Caco-2 (cell line): ENCODE measurements around the gene TPRG1. TPM values are rescaled to one million over a fixed set of nuclear protein-coding genes. Genes with fewer than 3 reads are reported as not detected.
A peak's percentile ranks its signal among the peaks of the same experiment; 100 is the strongest.

Experiments
- BruUV-seq: library from RNA; stranded (reverse); fragments of 400-500 nt; replicated peaks from 2 replicates; lab custom pipeline; 2021; lab: Mats Ljungman, UMichigan
- CTCF ChIA-PET: fragments of 300-600 bp; sonication (Branson Sonifier 250); formaldehyde crosslinking; loops from one replicate; lab custom pipeline; 2022; ENCODE audit warnings: antibody characterized with exemption; lab: Charles Lee
- POLR2A ChIA-PET: fragments of 300-600 bp; sonication (Branson Sonifier 250); formaldehyde crosslinking; loops from one replicate; lab custom pipeline; 2022; ENCODE audit warnings: antibody characterized with exemption; lab: Charles Lee
- DNase-seq, 2 experiments: peaks; one replicate each; pipeline versions ENCODE4 v3.0.0 to v3.0.0-alpha.2; 2020 to 2022
- H3K27me3 ChIP-seq: replicated peaks from 2 replicates; pipeline ENCODE4 v1.6.0; 2011; ENCODE audit warnings: low read length; ENCODE audit not compliant: control insufficient read depth, insufficient read depth
- H3K36me3 ChIP-seq: 2 replicates; pipeline ENCODE4 v1.5.1; 2011; ENCODE audit warnings: low read length; ENCODE audit not compliant: control insufficient read depth, insufficient read depth
- H3K4me1 ChIP-seq: fragments of 250-450 bp; sonication (Bioruptor Pico); 2 replicates; pipeline ENCODE4 v1.5.1; 2020; ENCODE audit warnings: mild to moderate bottlenecking
- H3K4me3 ChIP-seq: 2 replicates; pipeline ENCODE4 v1.5.1; 2011; ENCODE audit warnings: low read depth, mild to moderate bottlenecking, control low read depth, low read length
- H3K9me3 ChIP-seq: fragments of 250-450 bp; sonication (Bioruptor Pico); 2 replicates; pipeline ENCODE4 v1.5.1; 2020; ENCODE audit warnings: mild to moderate bottlenecking, moderate library complexity
- H3K27ac Mint-ChIP-seq: one replicate; pipeline ENCODE4 v1.8.0; 2022; ENCODE audit warnings: mixed read lengths; ENCODE audit not compliant: unreplicated experiment
- H3K27me3 Mint-ChIP-seq: one replicate; pipeline ENCODE4 v1.8.0; 2022; ENCODE audit warnings: mixed read lengths; ENCODE audit not compliant: insufficient read depth, unreplicated experiment
- H3K36me3 Mint-ChIP-seq: one replicate; pipeline ENCODE4 v1.8.0; 2022; ENCODE audit warnings: mild to moderate bottlenecking, mixed read lengths; ENCODE audit not compliant: insufficient read depth, unreplicated experiment
- H3K4me1 Mint-ChIP-seq: one replicate; pipeline ENCODE4 v1.8.0; 2022; ENCODE audit warnings: low read depth, mixed read lengths; ENCODE audit not compliant: unreplicated experiment
- H3K4me3 Mint-ChIP-seq: one replicate; pipeline ENCODE4 v1.8.0; 2022; ENCODE audit warnings: mild to moderate bottlenecking, moderate library complexity, mixed read lengths; ENCODE audit not compliant: unreplicated experiment
- H3K9me3 Mint-ChIP-seq: one replicate; pipeline ENCODE4 v1.8.0; 2022; ENCODE audit warnings: mixed read lengths; ENCODE audit not compliant: unreplicated experiment
- intact Hi-C: fragments of 100-400 bp; cut with micrococcal nuclease; formaldehyde crosslinking; loops from one replicate; pipeline ENCODE4 v1.10.0; 2022; ENCODE audit not compliant: unreplicated experiment
- total RNA-seq: library from RNA; stranded (reverse); gene quantifications from 2 replicates; pipeline ENCODE4 v1.2.3, GENCODE V29; 2022
- TF ChIP-seq, protein P1 (sequence below), 2 experiments: fragments of 200-600 bp in 1 of 2; IDR thresholded peaks; 1 replicate in 1 of 2; 2 replicates in 1 of 2; pipeline versions ENCODE4 v1.5.1 to v1.8.0; 2011 to 2022; ENCODE audit warnings: antibody characterized with exemption in 1 of 2, control low read depth in 1 of 2, inconsistent platforms in 1 of 2, low read depth in 1 of 2, low read length in 1 of 2, mild to moderate bottlenecking in 1 of 2, moderate library complexity in 1 of 2; ENCODE audit not compliant: insufficient read depth in 1 of 2, severe bottlenecking in 1 of 2, unreplicated experiment in 1 of 2

The TPRG1 gene
- total RNA-seq, 1 experiment from 2014 or later = 1.5 TPM

DNA sequence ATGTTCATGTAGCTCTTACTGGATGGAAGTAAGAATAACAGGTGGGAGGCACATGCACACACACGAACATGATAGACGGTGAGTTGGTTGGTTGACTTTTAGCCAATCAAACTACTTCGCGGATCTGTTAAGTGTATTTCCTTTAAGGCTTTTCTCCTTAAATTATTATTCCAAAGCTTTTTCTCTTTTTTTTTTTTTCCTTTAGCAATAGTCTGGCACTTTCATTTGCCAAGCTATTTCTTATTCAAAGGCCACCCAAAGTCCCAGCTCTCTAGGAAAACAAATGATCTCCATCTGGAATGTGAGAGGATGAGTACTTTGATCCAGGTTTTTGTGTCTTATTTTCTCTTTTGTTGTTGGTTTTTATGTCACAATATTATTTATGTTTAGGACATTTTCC, 141.1 kb downstream of the TPRG1 start:
- H3K4me3 Mint-ChIP-seq = no peak overlapping the region
- intact Hi-C loops = no loop called here
- H3K36me3 Mint-ChIP-seq = no peaks in the 10 kb centered on the region
- no peaks in the 10 kb centered on the region for H3K36me3 ChIP-seq
- no peaks in the 10 kb centered on the region for H3K27me3 Mint-ChIP-seq
- ChIA-PET CTCF (no interaction called here), POLR2A (no interaction called here)
- H3K4me1 ChIP-seq = peaks cover 20% of the 10 kb centered on the region; the same call in 1 of the 2 replicates
- BruUV-seq = no TSS peak
- TF ChIP-seq, protein P1, sequence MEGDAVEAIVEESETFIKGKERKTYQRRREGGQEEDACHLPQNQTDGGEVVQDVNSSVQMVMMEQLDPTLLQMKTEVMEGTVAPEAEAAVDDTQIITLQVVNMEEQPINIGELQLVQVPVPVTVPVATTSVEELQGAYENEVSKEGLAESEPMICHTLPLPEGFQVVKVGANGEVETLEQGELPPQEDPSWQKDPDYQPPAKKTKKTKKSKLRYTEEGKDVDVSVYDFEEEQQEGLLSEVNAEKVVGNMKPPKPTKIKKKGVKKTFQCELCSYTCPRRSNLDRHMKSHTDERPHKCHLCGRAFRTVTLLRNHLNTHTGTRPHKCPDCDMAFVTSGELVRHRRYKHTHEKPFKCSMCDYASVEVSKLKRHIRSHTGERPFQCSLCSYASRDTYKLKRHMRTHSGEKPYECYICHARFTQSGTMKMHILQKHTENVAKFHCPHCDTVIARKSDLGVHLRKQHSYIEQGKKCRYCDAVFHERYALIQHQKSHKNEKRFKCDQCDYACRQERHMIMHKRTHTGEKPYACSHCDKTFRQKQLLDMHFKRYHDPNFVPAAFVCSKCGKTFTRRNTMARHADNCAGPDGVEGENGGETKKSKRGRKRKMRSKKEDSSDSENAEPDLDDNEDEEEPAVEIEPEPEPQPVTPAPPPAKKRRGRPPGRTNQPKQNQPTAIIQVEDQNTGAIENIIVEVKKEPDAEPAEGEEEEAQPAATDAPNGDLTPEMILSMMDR (IDR thresholded peaks at IDR 0.05; ENCODE audit: insufficient read depth in 1 of 2, low read depth in 1 of 2, low read length in 1 of 2, severe bottlenecking in 1 of 2, unreplicated experiment in 1 of 2) = no peak
- H3K27ac Mint-ChIP-seq = no peak overlapping the region
- H3K4me1 Mint-ChIP-seq = peaks cover 19% of the 10 kb centered on the region
- no peaks in the 10 kb centered on the region for H3K27me3 ChIP-seq
- H3K4me3 ChIP-seq = no peak overlapping the region
- DNase-seq = no peak
- no peaks in the 10 kb centered on the region for H3K9me3 Mint-ChIP-seq
- no peaks in the 10 kb centered on the region for H3K9me3 ChIP-seq

DNA sequence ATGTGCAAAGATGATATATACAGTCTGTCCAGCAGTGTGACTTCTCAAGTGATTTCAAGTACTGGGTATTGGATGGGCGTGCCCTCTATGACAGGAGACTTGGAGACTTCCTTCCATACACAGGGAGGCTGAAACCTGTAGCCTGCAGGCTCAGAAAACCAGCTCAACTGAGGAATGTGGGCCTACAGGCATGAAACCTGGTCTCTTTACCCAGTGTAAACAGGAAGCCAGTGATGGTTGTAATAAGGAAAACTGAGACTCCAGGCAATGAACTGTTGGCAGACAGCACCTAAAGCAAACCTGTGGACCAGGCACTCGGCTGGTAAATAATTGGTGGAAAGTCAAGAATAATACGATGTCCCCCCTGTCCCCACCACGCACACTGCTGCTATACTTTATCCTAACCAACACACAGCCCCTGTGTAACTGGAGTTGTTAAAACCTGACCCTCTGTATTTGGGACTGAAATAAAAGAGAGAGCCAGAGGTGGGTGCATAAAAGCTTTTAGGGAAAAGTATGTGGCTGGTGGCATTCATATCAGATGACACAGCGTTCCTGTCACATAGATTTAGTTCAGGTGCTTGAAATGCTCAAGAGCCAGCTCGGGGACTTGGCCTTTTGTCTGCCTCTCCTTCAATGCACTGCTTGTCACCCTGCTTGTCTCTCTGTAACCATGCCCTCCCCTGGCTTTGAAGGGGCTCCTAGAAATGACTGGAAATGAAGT, 144.7 kb downstream of the TPRG1 start:
- no TSS peak for BruUV-seq
- ChIA-PET POLR2A (no interaction called here), CTCF (interaction anchor here (1.4 kb wide), 1 partner anchor 12 kb away, joined by 3 read pairs; no protein-coding TSS in a partner anchor)
- Mint-ChIP-seq H3K4me3 (no peak overlapping the region), H3K27me3 (no peaks in the 10 kb centered on the region), H3K9me3 (no peaks in the 10 kb centered on the region), H3K27ac (peak overlapping the region; percentile 87), H3K4me1 (peaks cover 11% of the 10 kb centered on the region), H3K36me3 (no peaks in the 10 kb centered on the region)
- H3K36me3 ChIP-seq = no peaks in the 10 kb centered on the region
- no peaks in the 10 kb centered on the region for H3K9me3 ChIP-seq
- intact Hi-C loops = loop anchor here (1.0 to 2.0 kb wide), 3 partner anchors 8 to 38 kb away; no protein-coding TSS in a partner anchor
- H3K4me1 ChIP-seq = peaks cover 20% of the 10 kb centered on the region; the same call in 1 of the 2 replicates
- TF ChIP-seq, protein P1 (IDR thresholded peaks at IDR 0.05; ENCODE audit: insufficient read depth in 1 of 2, low read depth in 1 of 2, low read length in 1 of 2, severe bottlenecking in 1 of 2, unreplicated experiment in 1 of 2) = no peak
- H3K4me3 ChIP-seq = no peak overlapping the region
- H3K27me3 ChIP-seq = no peaks in the 10 kb centered on the region
- DNase-seq = peak; percentile 80 to 84

DNA sequence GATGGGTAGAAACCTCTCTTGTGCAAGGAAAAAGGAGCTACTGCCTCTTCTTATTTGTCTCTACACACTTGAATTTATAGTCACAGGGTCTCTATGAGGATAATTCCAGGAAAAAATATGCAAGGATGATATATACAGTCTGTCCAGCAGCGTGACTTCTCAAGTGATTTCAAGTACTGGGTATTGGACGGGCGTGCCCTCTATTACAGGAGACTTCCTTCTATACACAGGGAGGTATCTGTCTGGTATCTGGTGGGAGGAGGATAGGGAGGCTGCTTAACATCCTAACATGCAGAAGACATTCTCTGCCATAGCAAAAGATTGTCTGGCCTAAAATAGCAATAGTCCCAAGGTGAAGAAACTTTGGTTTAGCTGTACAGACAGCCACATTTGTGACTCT, 146.1 kb downstream of the TPRG1 start:
- POLR2A ChIA-PET = no interaction called here
- no peaks in the 10 kb centered on the region for H3K27me3 Mint-ChIP-seq
- peaks cover 22% of the 10 kb centered on the region for H3K4me1 ChIP-seq
- intact Hi-C loops = loop anchor here (2.0 kb wide), 1 partner anchor 37 kb away; no protein-coding TSS in a partner anchor
- TF ChIP-seq, protein P1 (IDR thresholded peaks at IDR 0.05; ENCODE audit: insufficient read depth in 1 of 2, low read depth in 1 of 2, low read length in 1 of 2, severe bottlenecking in 1 of 2, unreplicated experiment in 1 of 2) = no peak
- no peaks in the 10 kb centered on the region for H3K36me3 Mint-ChIP-seq
- no peak overlapping the region for H3K27ac Mint-ChIP-seq
- H3K9me3 ChIP-seq = no peaks in the 10 kb centered on the region
- CTCF ChIA-PET = no interaction called here
- H3K4me3 Mint-ChIP-seq = no peak overlapping the region
- H3K27me3 ChIP-seq = no peaks in the 10 kb centered on the region
- H3K4me1 Mint-ChIP-seq = peaks cover 11% of the 10 kb centered on the region
- no peaks in the 10 kb centered on the region for H3K36me3 ChIP-seq
- H3K4me3 ChIP-seq = no peak overlapping the region
- DNase-seq = no peak
- no peaks in the 10 kb centered on the region for H3K9me3 Mint-ChIP-seq
- no TSS peak for BruUV-seq
